T-cell (primary cell): Measurements from ENCODE around the gene THSD7A. TPM values are rescaled to one million over a fixed set of nuclear protein-coding genes. Genes with fewer than 3 reads are reported as not detected.

ENCODE experiments used
- ATAC-seq, 4 experiments: fragments of 200-7000 bp in 3 of 4; fragments of 150-1000 bp in 1 of 4; cut with Tn5 transposase; replicated peaks in 1 of 4; 1 replicate in 3 of 4; 2 replicates in 1 of 4; pipeline ENCODE4 v1.10.0; 2021; ENCODE audit warnings: moderate library complexity in 3 of 4, mild to moderate bottlenecking in 2 of 4, moderate number of reproducible peaks in 1 of 4
- CTCF ChIA-PET, 2 donors: fragments of 300-600 bp; sonication (Branson Sonifier 250); formaldehyde crosslinking; loops; one replicate each; lab custom pipeline; 2022; ENCODE audit warnings: antibody characterized with exemption in 2 of 2; lab: Charles Lee
- POLR2A ChIA-PET, 2 donors: fragments of 300-600 bp; sonication (Branson Sonifier 250); formaldehyde crosslinking; loops; one replicate each; lab custom pipeline; 2022; ENCODE audit warnings: antibody characterized with exemption in 2 of 2; lab: Charles Lee
- DNase-seq, 35 experiments: peaks; one replicate each; pipeline versions ENCODE4 v3.0.0 to v3.0.0-alpha.2; 2013 to 2023
- H3K27ac ChIP-seq: one replicate; pipeline ENCODE4 v1.5.1; 2013; ENCODE audit warnings: low read length
- H3K27me3 ChIP-seq, 2 experiments: replicated peaks in 1 of 2; 1 replicate in 1 of 2; 2 replicates in 1 of 2; pipeline versions ENCODE4 v1.6.1 to v1.7.0; 2013; ENCODE audit warnings: low read length in 1 of 2, mixed read lengths in 1 of 2; ENCODE audit not compliant: control insufficient read depth in 2 of 2, insufficient read depth in 2 of 2; ENCODE audit errors: extremely low read depth in 1 of 2
- H3K36me3 ChIP-seq, 2 donors: 1 replicate in 1 of 2; 2 replicates in 1 of 2; pipeline versions ENCODE4 v1.6.1 to v1.7.0; 2013; ENCODE audit warnings: low read length in 1 of 2; ENCODE audit not compliant: control insufficient read depth in 2 of 2, insufficient read depth in 1 of 2; ENCODE audit errors: extremely low read depth in 1 of 2
- H3K4me1 ChIP-seq, 2 experiments: 1 replicate in 1 of 2; 2 replicates in 1 of 2; pipeline versions ENCODE4 v1.6.1 to v1.7.0; 2013; ENCODE audit warnings: low read length in 2 of 2, mixed read lengths in 1 of 2; ENCODE audit not compliant: insufficient read depth in 2 of 2, control insufficient read depth in 1 of 2; ENCODE audit errors: extremely low read depth in 1 of 2
- H3K4me3 ChIP-seq, 2 donors: 1 replicate in 1 of 2; 2 replicates in 1 of 2; pipeline versions ENCODE4 v1.5.1 to v1.7.0; 2013; ENCODE audit warnings: mild to moderate bottlenecking in 2 of 2, low read length in 1 of 2, moderate library complexity in 1 of 2; ENCODE audit not compliant: control insufficient read depth in 1 of 2; ENCODE audit errors: extremely low read depth in 1 of 2
- H3K9me3 ChIP-seq: 2 replicates; pipeline ENCODE4 v1.7.0; 2013
- H3K27ac Mint-ChIP-seq, 2 donors: one replicate each; pipeline ENCODE4 v1.8.0; 2020 to 2021; ENCODE audit warnings: mild to moderate bottlenecking in 2 of 2, mixed read lengths in 2 of 2
- H3K27me3 Mint-ChIP-seq, 2 donors: one replicate each; pipeline ENCODE4 v1.8.0; 2021 to 2022; ENCODE audit warnings: mixed read lengths in 2 of 2
- H3K36me3 Mint-ChIP-seq: one replicate; pipeline ENCODE4 v1.8.0; 2021; ENCODE audit warnings: mixed read lengths
- H3K4me1 Mint-ChIP-seq, 3 donors: one replicate each; pipeline ENCODE4 v1.8.0; 2020 to 2022; ENCODE audit warnings: mixed read lengths in 3 of 3, mild to moderate bottlenecking in 1 of 3
- H3K4me3 Mint-ChIP-seq, 3 donors: one replicate each; pipeline ENCODE4 v1.8.0; 2020 to 2022; ENCODE audit warnings: mild to moderate bottlenecking in 3 of 3, mixed read lengths in 3 of 3, moderate library complexity in 3 of 3
- H3K9me3 Mint-ChIP-seq, 3 donors: one replicate each; pipeline ENCODE4 v1.8.0; 2020 to 2022; ENCODE audit warnings: mixed read lengths in 3 of 3
- WGBS: methylation state at CpG from one replicate; pipeline ENCODE4 v1.1.5; 2013; ENCODE audit warnings: missing lambda C conversion rate; ENCODE audit not compliant: insufficient coverage; 5-methylcytosine and 5-hydroxymethylcytosine counted together
- total RNA-seq, 35 experiments: library from RNA in 6 of 35; stranded (reverse) in 6 of 35; fragments of 120-200 nt in 1 of 35; gene quantifications; one replicate each; pipeline versions ENCODE4 v1.2.1 to v1.2.4 and lab custom pipeline; 2013 to 2026

The THSD7A gene
- total RNA-seq, 5 donors from 2014 or later (not counting 1 experiment from before 2014, with no cell fraction given), result 0.08 to 0.33 TPM; not detected in 3

GRCh38 chr7:11819271-11819670 is 12.7 kb downstream of the THSD7A start:
- Histone ChIP-seq H3K27me3 (no peaks in the 10 kb centered on the region), H3K4me3 (no peak overlapping the region), H3K9me3 (no peaks in the 10 kb centered on the region), H3K27ac (no peak overlapping the region), H3K36me3 (no peaks in the 10 kb centered on the region), H3K4me1 (no peaks in the 10 kb centered on the region)
- DNase-seq (no peak), ATAC-seq (no peak)
- ChIA-PET POLR2A (no interaction called here), CTCF (no interaction called here)
- WGBS, result no CpG with 5 or more reads among the region's 5 CpGs
- Mint-ChIP-seq H3K27me3 (no peaks in the 10 kb centered on the region), H3K27ac (no peak overlapping the region), H3K36me3 (no peaks in the 10 kb centered on the region), H3K4me1 (no peaks in the 10 kb centered on the region), H3K9me3 (no peaks in the 10 kb centered on the region), H3K4me3 (no peak overlapping the region)

GRCh38 chr7:11818281-11818680 is 13.7 kb downstream of the THSD7A start:
- POLR2A ChIA-PET, result no interaction called here
- Histone ChIP-seq H3K36me3 (no peaks in the 10 kb centered on the region), H3K4me1 (no peaks in the 10 kb centered on the region), H3K4me3 (no peak overlapping the region), H3K27ac (no peak overlapping the region), H3K9me3 (no peaks in the 10 kb centered on the region), H3K27me3 (no peaks in the 10 kb centered on the region)
- 79% methylated on average over 2 of the region's 4 CpGs for WGBS
- Mint-ChIP-seq H3K4me1 (no peaks in the 10 kb centered on the region), H3K27ac (no peak overlapping the region), H3K9me3 (no peaks in the 10 kb centered on the region), H3K4me3 (no peak overlapping the region), H3K27me3 (no peaks in the 10 kb centered on the region), H3K36me3 (no peaks in the 10 kb centered on the region)
- ATAC-seq (no peak), DNase-seq (no peak)
- CTCF ChIA-PET, result no interaction called here

GRCh38 chr7:11817111-11817740 is 14.8 kb downstream of the THSD7A start:
- CTCF ChIA-PET, result no interaction called here
- no peaks in the 10 kb centered on the region for H3K4me1 Mint-ChIP-seq

GRCh38 chr7:11811709-11812108 is 20.3 kb downstream of the THSD7A start:
- no peak for ATAC-seq
- Mint-ChIP-seq H3K27me3 (no peaks in the 10 kb centered on the region), H3K4me3 (no peak overlapping the region)

More at GRCh38 chr7:11817111-11817740, 14.8 kb downstream of the THSD7A start:
- Histone ChIP-seq H3K9me3 (no peaks in the 10 kb centered on the region), H3K27ac (no peak overlapping the region), H3K4me3 (no peak overlapping the region), H3K36me3 (no peaks in the 10 kb centered on the region), H3K4me1 (no peaks in the 10 kb centered on the region), H3K27me3 (no peaks in the 10 kb centered on the region)
- DNase-seq (no peak), ATAC-seq (no peak)
- no peaks in the 10 kb centered on the region for H3K27me3 Mint-ChIP-seq
- no peak overlapping the region for H3K27ac Mint-ChIP-seq
- no peak overlapping the region for H3K4me3 Mint-ChIP-seq
- WGBS, result 61% methylated on average over 2 of the region's 4 CpGs
- no peaks in the 10 kb centered on the region for H3K9me3 Mint-ChIP-seq
- POLR2A ChIA-PET, result no interaction called here
- H3K36me3 Mint-ChIP-seq, result no peaks in the 10 kb centered on the region

GRCh38 chr7:11810043-11810625 is 21.9 kb downstream of the THSD7A start:
- Histone ChIP-seq H3K9me3 (no peaks in the 10 kb centered on the region), H3K27ac (no peak overlapping the region), H3K4me1 (no peaks in the 10 kb centered on the region), H3K27me3 (no peaks in the 10 kb centered on the region), H3K36me3 (no peaks in the 10 kb centered on the region), H3K4me3 (no peak overlapping the region)
- no peak for DNase-seq
- ATAC-seq, result no peak
- Mint-ChIP-seq H3K4me1 (no peaks in the 10 kb centered on the region), H3K36me3 (no peaks in the 10 kb centered on the region), H3K4me3 (no peak overlapping the region), H3K27me3 (no peaks in the 10 kb centered on the region), H3K27ac (no peak overlapping the region), H3K9me3 (no peaks in the 10 kb centered on the region)
- WGBS, result 81% methylated on average over 3 of the region's 4 CpGs
- CTCF ChIA-PET, result no interaction called here
- POLR2A ChIA-PET, result no interaction called here

More at GRCh38 chr7:11811709-11812108, 20.3 kb downstream of the THSD7A start:
- no peak for DNase-seq
- no peaks in the 10 kb centered on the region for H3K27me3 ChIP-seq
- no peaks in the 10 kb centered on the region for H3K36me3 ChIP-seq
- ChIA-PET CTCF (no interaction called here), POLR2A (interaction anchor here in 1 of 2 donors (0.6 kb wide), 1 partner anchor 148 kb away, joined by 3 read pairs; no protein-coding TSS in a partner anchor)
- H3K27ac ChIP-seq, result no peak overlapping the region
- Mint-ChIP-seq H3K4me1 (no peaks in the 10 kb centered on the region), H3K27ac (no peak overlapping the region), H3K9me3 (no peaks in the 10 kb centered on the region), H3K36me3 (no peaks in the 10 kb centered on the region)
- no peaks in the 10 kb centered on the region for H3K9me3 ChIP-seq
- no peaks in the 10 kb centered on the region for H3K4me1 ChIP-seq
- no peak overlapping the region for H3K4me3 ChIP-seq

- POLR2A ChIA-PET, result no interaction called here
- DNase-seq (no peak), ATAC-seq (no peak)
- no peaks in the 10 kb centered on the region for H3K4me1 Mint-ChIP-seq
- H3K27ac Mint-ChIP-seq, result no peak overlapping the region
- H3K4me3 Mint-ChIP-seq, result no peak overlapping the region
- Histone ChIP-seq H3K4me3 (no peak overlapping the region), H3K4me1 (no peaks in the 10 kb centered on the region), H3K9me3 (no peaks in the 10 kb centered on the region), H3K36me3 (no peaks in the 10 kb centered on the region), H3K27ac (no peak overlapping the region), H3K27me3 (no peaks in the 10 kb centered on the region)
- CTCF ChIA-PET, result no interaction called here
- no peaks in the 10 kb centered on the region for H3K27me3 Mint-ChIP-seq
- H3K9me3 Mint-ChIP-seq, result no peaks in the 10 kb centered on the region
- WGBS, result no CpG with 5 or more reads among the region's 2 CpGs
- no peaks in the 10 kb centered on the region for H3K36me3 Mint-ChIP-seq
Observed at GRCh38 chr7:11807000-11807399, 25.0 kb downstream of the THSD7A start.
